Hepatocyte (in vitro differentiated cells): ENCODE data around the gene ENO2. TPM values are rescaled to one million over a fixed set of nuclear protein-coding genes. Genes with fewer than 3 reads are reported as not detected.

Experiments used
- DNase-seq: peaks from one replicate; pipeline ENCODE4 v3.0.0-alpha.2; 2016; ENCODE audit warnings: low spot score
- H2AFZ ChIP-seq: fragments of 200-600 bp; sonication (generic); 2 replicates; pipeline ENCODE4 v1.6.0; 2016; ENCODE audit warnings: antibody characterized with exemption, mild to moderate bottlenecking
- H3K27ac ChIP-seq: fragments of 200-600 bp; sonication (generic); 2 replicates; pipeline ENCODE4 v1.5.1; 2016; ENCODE audit warnings: mild to moderate bottlenecking
- H3K27me3 ChIP-seq: fragments of 200-600 bp; sonication (generic); 2 replicates; pipeline ENCODE4 v1.6.1; 2016
- H3K36me3 ChIP-seq: fragments of 200-600 bp; sonication (generic); replicated peaks from 2 replicates; pipeline ENCODE4 v1.5.1; 2016; ENCODE audit warnings: low read depth; ENCODE audit not compliant: insufficient read depth
- H3K4me1 ChIP-seq: fragments of 200-600 bp; sonication (generic); 2 replicates; pipeline ENCODE4 v1.5.1; 2016; ENCODE audit warnings: mild to moderate bottlenecking, moderate library complexity; ENCODE audit not compliant: insufficient read depth
- H3K4me2 ChIP-seq: fragments of 200-600 bp; sonication (generic); 2 replicates; pipeline ENCODE4 v1.6.0; 2016
- H3K4me3 ChIP-seq: fragments of 200-600 bp; sonication (generic); 2 replicates; pipeline ENCODE4 v1.5.1; 2016; ENCODE audit warnings: mild to moderate bottlenecking
- H3K79me2 ChIP-seq: fragments of 200-600 bp; sonication (generic); 2 replicates; pipeline ENCODE4 v1.6.0; 2017; ENCODE audit warnings: mild to moderate bottlenecking
- H3K9me2 ChIP-seq: fragments of 200-600 bp; sonication (generic); replicated peaks from 2 replicates; pipeline ENCODE4 v1.6.0; 2017; ENCODE audit warnings: mild to moderate bottlenecking; ENCODE audit not compliant: insufficient read depth
- H3K9me3 ChIP-seq: fragments of 200-600 bp; sonication (generic); 2 replicates; pipeline ENCODE4 v1.5.1; 2016; ENCODE audit warnings: low read depth, mild to moderate bottlenecking
- H4K20me1 ChIP-seq: fragments of 200-600 bp; sonication (generic); 2 replicates; pipeline ENCODE4 v1.6.0; 2016; ENCODE audit warnings: mild to moderate bottlenecking; ENCODE audit not compliant: insufficient read depth, poor library complexity, severe bottlenecking
- CTCF ChIP-seq: fragments of 200-600 bp; sonication (generic); IDR thresholded peaks from 2 replicates; pipeline ENCODE4 v1.5.1; 2016; ENCODE audit warnings: antibody characterized with exemption, mild to moderate bottlenecking; ENCODE audit not compliant: poor library complexity
- EZH2 ChIP-seq: fragments of 200-600 bp; sonication (generic); IDR thresholded peaks from 2 replicates; pipeline ENCODE4 v1.6.1; 2016; ENCODE audit warnings: antibody characterized with exemption, mild to moderate bottlenecking, borderline replicate concordance
- EZH2phosphoT487 ChIP-seq: fragments of 200-600 bp; sonication (generic); IDR thresholded peaks from one replicate; pipeline ENCODE4 v1.6.1; 2018; ENCODE audit warnings: antibody characterized with exemption, mild to moderate bottlenecking, low read depth, moderate library complexity; ENCODE audit not compliant: unreplicated experiment, severe bottlenecking
- WGBS: methylation state at CpG from one replicate; pipeline ENCODE4 v1.1.6; 2016; ENCODE audit warnings: low lambda C conversion rate; ENCODE audit errors: missing lambda C conversion rate; 5-methylcytosine and 5-hydroxymethylcytosine counted together
- polyA plus RNA-seq: library from polyadenylated mRNA; unstranded; fragments of >200 nt; fragmentation: Nextera tagmentation; extraction: Ambion mirVana; gene quantifications from 2 replicates; pipeline ENCODE4 v1.2.1, GENCODE V29; 2016
- total RNA-seq: library from RNA; depleted of rRNA; stranded (reverse); fragments of >200 nt; gene quantifications from 2 replicates; pipeline ENCODE4 v1.2.3, GENCODE V29; 2014

Gene ENO2
- total and polyA plus RNA-seq, 2 experiments from 2014 or later: 11.8 to 14.2 TPM

GRCh38 chr12:6896846-6897435, 17.4 kb upstream of the ENO2 start:
- Histone ChIP-seq H3K4me3 (no peak overlapping the region), H4K20me1 (no peaks in the 10 kb centered on the region), H3K9me2 (no peaks in the 10 kb centered on the region), H3K27ac (no peak overlapping the region), H3K27me3 (no peaks in the 10 kb centered on the region), H2AFZ (no peak overlapping the region), H3K36me3 (no peaks in the 10 kb centered on the region), H3K4me1 (no peaks in the 10 kb centered on the region), H3K9me3 (no peaks in the 10 kb centered on the region), H3K79me2 (peaks cover 3% of the 10 kb centered on the region), H3K4me2 (no peak overlapping the region)
- 94% methylated on average over 6 of the region's 6 CpGs for WGBS
- no peak for DNase-seq
- TF ChIP-seq EZH2: no peak
- TF ChIP-seq EZH2phosphoT487: no peak
- TF ChIP-seq CTCF: no peak

- no peak for TF ChIP-seq EZH2
- TF ChIP-seq CTCF: no peak
- TF ChIP-seq EZH2phosphoT487: no peak
- no peaks in the 10 kb centered on the region for H3K36me3 ChIP-seq
- no peaks in the 10 kb centered on the region for H4K20me1 ChIP-seq
- H3K4me1 ChIP-seq: peaks cover 8% of the 10 kb centered on the region
- no peaks in the 10 kb centered on the region for H3K27me3 ChIP-seq
- no peaks in the 10 kb centered on the region for H3K79me2 ChIP-seq
- H3K4me3 ChIP-seq: no peak overlapping the region
- no peaks in the 10 kb centered on the region for H3K9me2 ChIP-seq
- H3K4me2 ChIP-seq: no peak overlapping the region
- 92% methylated on average over 5 of the region's 5 CpGs for WGBS
- H2AFZ ChIP-seq: no peak overlapping the region
- no peaks in the 10 kb centered on the region for H3K9me3 ChIP-seq
- DNase-seq: no peak
- H3K27ac ChIP-seq: no peak overlapping the region
Observed at GRCh38 chr12:6899427-6899826, 15.0 kb upstream of the ENO2 start.

GRCh38 chr12:6899837-6900519, 14.4 kb upstream of the ENO2 start:
- no peak for TF ChIP-seq EZH2phosphoT487
- no peak for TF ChIP-seq EZH2
- no peak for TF ChIP-seq CTCF
- Histone ChIP-seq H3K79me2 (no peaks in the 10 kb centered on the region), H4K20me1 (no peaks in the 10 kb centered on the region), H2AFZ (no peak overlapping the region), H3K4me1 (peaks cover 8% of the 10 kb centered on the region), H3K9me2 (no peaks in the 10 kb centered on the region), H3K9me3 (no peaks in the 10 kb centered on the region), H3K27ac (no peak overlapping the region), H3K4me2 (no peak overlapping the region), H3K4me3 (no peak overlapping the region), H3K27me3 (no peaks in the 10 kb centered on the region), H3K36me3 (no peaks in the 10 kb centered on the region)
- no peak for DNase-seq
- WGBS: 79% methylated on average over 10 of the region's 10 CpGs
